Erythroblast (primary cell): ENCODE data around the gene C11orf21.

Experiments
- GATA1 ChIP-seq: IDR thresholded peaks from 2 replicates; pipeline ENCODE4 v1.6.1; 2011; ENCODE audit warnings: low read depth, mild to moderate bottlenecking, control low read depth, low read length, moderate library complexity
- POLR2A ChIP-seq: IDR thresholded peaks from 2 replicates; pipeline ENCODE4 v1.6.1; 2011; ENCODE audit warnings: mild to moderate bottlenecking, low read length

GRCh38 chr11:2266586-2267305, 35.0 kb downstream of the C11orf21 start:
- TF ChIP-seq POLR2A (no peak), GATA1 (no peak)
